Fibroblast of skin of right biceps (primary cell): Measurements from ENCODE around the gene PTPRF.

ENCODE experiments used
- DNase-seq: peaks from one replicate; pipeline ENCODE4 v3.0.0-alpha.2; 2013

Gene PTPRF

DNA sequence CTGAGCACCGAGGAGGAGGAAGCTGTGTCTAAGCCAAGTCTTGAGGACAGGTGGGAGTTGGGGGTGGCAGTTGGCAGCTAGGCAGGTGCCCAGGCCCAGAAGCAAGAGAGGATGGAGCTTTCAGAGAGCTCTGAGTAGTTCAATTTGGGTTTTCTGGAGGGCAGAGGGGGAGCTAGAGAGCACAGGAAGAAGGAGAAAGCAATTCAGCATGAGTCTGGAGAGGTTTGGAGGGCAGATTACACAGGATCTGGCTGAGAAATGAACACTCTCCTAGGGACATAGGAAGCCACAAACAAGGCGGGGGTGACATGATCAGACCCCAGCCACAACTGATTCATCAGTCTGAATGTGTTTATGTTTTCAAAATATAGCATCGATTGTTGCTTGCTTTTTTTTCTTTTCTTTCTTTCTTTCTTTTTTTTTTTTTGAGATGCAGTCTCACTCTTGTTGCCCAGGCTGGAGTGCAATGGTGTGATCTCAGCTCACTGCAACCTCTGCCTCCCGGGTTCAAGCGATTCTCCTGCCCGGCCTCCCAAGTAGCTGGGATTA, 23.8 kb downstream of the PTPRF start:
- DNase-seq = peak; percentile 54

DNA sequence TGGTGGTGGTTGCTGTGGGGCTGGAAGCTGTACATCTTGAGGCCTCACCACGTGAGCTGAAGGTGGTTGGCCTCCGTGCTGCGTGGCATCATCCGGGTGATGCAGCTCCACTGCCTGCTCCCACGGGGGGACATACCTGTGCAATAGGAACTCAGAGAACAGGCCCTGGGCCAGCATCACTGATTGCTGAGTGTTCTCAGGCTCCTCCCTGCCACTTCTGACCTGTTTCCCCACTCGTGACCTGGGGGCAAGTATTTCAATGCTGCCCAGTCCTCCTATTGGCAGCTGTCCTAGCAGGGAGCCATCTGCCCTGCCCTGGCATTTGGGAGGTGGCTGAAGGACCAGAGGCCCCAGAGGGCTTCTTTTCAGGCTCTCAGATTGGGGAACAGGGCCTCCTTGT, 26.1 kb downstream of the PTPRF start:
- no peak for DNase-seq

DNA sequence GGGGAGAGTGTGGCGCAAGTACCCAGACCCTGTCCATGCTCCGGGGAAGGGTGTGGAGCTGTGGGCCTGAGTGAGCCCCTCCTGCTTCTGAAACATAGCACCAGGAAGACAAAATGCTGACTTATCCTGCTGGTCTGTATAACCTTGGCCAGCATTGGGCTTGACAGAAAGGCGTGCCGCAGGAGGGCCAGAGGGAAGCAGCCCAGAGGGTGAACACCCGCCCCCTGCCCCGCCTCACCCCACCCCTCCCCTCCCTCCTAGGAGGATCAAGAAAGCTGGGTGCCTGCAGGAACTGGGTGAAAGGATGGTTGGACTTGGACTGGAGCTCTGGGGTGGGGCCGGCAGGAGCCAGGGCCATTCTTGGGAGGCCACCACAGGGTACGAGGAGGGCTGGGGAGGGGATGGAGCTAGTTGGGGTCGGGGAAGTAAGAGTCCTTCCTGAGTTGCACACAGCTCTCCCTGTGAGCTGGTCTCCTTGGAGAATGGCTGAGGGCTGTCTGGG, 27.1 kb downstream of the PTPRF start:
- DNase-seq = peak; percentile 11

DNA sequence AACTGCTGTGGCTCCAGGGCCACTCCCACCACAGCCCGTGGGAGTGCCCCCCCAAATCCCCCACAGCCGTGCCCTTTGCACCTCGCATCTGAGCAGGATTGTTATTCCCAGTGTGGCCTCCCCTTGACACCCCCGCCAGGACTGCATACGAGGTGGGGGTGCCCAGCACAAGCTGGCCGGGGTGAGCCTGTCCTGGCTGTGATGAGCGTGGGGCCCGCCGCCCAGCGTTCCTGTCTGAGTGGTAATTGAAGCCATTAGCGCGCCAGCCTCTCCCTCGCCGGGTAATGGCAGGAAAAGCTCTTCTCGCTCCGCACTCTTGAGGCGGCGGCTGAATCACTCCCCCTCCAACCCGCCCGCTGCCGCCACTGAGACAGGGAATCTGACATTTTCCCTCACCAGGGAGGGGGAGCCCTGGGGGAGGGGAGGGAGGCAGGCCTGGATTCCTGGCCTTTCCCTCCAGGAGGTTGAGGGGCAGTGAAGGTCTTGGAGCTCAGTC, 27.7 kb downstream of the PTPRF start:
- peak; percentile 81 for DNase-seq

DNA sequence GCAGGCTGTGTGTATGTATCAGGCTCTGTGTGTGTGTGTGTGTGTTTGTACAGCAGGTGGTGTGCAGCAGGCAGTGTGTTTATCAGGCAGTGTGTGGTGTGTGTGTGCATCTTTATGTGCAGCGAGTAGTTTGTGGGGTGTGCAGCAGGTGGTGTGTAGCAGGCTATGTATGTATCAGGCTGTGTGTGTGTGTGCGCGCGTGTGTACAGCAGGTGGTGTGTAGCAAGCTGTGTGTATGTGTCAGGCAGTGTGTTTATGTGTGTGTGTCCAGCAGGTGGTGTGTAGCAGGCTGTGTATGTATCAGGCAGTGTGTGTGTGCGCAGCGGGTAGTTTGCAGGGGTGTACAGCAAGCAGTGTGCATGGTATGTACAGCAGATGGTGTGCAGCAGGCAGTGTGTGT, 29.0 kb downstream of the PTPRF start:
- no peak for DNase-seq

DNA sequence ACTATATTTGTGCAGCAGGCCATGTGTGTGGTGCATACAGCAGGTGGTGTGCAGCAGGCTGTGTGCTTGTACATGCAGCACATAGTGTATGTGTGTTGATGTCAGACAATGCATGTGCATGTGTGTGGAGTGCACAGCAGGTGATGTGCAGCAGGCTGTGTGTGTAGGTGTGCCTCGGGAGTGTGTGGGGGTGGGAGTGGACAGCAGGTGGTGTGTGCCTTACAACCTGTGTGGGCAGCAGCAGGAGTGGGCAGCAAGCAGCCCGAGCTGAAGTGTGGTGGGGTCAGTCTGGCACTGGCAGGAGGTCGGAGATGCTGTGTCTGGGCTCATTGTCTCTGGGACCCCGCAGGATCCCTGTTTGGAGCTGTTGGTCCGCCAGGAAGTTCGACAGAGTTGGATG, 29.6 kb downstream of the PTPRF start:
- no peak for DNase-seq

DNA sequence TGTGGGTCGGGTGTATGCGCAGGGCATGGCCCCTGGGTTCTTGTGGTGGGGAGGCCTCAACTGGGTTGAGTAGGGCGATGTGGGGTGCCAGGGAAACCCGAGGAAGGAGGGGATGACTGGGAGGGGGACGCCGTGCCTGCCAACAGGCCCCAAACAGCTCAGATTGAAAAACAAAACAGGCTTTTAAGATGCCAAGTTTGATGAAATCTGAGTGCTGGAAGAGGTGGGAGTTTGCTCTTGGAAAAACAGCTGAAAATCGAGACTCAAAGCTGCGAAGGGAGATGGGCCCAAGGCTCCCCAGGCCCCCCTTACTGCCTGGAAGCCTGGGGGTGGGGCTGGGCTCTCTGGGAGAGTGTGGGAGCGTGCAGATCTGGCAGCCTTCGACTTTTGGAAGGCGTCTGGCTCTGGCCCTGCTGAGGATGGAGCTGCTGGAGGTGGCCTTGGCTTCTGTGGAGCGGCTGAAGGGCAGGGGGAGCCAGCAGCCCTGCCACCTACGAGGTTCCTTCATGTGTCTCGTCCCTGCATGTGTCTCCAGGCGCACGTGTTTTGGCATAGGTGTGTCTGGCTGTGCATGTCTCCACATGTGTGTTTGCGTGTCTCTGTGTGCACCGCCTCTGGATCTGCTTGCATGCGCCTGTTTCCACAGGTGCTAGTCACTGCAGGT, 33.3 kb downstream of the PTPRF start:
- DNase-seq = no peak

DNA sequence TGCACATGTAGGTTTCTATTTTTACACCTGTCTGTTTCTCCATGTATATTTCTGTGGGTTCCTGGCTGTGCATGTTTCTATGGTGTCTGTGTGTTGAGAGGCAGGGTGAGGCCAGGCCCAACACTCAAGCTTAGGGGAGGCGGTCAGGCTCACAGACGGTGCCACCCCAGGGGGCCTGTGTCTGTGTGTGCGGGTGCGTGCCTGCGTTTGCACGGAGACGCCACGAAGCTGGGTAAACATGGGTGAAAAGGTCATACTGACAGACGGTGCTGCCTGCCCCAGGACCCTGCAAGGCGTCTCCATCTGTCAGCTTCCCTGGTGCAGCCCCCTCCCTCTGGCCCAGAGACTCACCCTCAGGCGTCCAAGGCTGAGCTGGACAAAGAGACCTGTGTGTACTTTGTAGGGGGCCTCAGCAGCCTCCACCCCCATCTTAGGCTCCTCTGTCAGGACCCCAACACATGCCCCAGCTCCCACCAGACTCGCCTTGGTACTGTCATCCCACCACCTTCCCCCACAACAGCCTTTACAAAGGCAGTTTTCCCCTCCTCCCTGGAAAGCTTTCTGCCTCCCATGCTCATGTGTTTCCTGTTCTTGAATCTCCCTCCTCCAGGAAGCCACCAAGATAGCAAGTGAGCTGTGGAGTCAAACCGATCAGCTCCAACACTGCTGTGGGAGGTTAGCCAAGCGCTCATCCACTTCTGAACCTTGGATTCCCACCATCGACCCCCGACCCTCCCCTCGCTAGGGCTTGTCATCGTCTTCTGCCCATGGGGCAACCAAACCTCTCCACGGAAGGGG, 34.1 kb downstream of the PTPRF start:
- DNase-seq = no peak

DNA sequence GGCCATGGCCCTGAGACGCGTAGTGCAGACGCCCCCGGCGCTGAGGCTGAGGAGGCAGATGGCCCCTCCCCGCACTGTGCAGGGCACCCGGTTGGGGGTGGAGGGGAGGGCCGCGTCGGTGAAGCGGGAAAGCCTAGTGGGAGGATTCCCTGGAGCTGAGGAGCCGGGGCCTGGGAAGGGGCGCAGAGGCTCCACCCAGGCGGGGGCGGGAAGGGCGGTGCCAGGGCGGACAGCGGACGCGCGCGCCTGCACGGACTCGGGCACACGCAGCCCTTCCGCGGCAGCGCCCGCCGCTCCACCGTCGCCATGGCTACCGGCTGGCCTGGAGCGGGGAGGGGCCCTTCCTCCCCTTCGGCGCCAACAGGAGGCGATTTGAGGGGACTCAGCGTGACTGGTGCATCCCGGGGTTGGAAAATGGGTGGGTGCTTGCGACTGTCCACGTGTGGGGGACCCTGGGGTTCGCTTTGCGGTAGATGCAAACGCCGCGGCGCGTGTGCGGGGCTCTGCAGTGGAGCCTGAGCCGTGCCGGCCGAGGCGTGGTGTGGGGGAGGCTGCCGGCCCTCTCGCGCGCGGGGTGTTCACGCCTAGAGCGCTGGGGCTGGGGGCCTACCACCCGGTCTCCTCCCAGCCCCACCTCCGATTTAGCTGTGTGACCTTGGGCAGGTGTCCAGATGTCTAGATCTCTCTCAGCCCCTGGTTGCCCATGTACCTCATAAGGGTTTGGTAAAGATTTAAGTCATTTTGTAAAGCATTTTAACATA, 35.1 kb downstream of the PTPRF start:
- peak; percentile 73 for DNase-seq

DNA sequence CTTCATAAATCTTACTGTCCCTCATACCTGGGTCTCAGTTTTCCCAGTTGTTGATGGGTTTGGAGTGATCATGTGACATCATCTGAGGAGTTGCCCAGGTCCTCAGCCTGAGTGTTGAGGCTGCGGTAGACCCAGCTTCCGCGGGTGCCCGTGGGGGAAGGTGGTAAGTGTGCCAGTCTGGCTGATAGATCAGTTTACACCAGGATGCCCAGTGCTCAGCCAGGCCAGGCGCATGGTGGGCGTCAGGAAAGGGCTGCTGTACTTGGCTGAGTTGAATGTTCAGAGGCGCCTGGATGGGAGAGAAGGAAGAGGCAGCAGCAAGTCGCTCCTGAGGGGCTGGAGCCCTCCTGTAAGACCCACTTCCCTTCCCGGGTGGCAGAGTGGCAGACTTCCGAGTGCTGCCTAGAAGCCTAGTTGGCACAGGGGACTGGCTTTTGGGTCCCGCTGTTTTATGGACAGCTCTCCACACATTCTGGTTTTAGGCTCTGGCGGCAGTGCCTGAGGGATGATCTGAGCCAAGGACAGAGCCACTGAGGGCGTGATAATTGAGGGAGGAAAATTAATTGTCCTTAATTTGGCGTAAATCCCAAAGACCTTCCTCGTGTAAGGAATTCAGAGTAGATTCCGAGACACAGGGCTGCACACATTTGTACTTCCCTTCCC, 35.8 kb downstream of the PTPRF start:
- no peak for DNase-seq

DNA sequence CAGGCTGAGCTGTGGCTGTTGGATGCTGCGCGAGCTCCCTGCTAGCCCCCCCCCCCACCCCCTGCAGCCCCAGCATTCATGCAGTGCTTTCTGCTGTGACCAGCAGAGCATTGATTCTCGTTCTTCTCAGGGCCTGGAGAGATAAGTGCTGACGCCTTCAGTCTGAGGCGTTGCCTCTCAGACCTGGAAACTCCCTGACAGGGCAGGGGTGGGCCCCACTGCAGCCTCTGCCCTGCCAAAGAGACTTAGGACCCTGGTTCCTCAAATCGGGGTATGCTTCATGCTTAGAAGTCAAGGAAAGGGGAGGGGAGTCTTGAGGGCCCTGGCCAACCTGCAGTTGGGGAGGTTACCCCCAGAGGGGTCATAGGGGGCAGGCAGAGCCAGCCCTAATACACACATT, 38.5 kb downstream of the PTPRF start:
- no peak for DNase-seq

DNA sequence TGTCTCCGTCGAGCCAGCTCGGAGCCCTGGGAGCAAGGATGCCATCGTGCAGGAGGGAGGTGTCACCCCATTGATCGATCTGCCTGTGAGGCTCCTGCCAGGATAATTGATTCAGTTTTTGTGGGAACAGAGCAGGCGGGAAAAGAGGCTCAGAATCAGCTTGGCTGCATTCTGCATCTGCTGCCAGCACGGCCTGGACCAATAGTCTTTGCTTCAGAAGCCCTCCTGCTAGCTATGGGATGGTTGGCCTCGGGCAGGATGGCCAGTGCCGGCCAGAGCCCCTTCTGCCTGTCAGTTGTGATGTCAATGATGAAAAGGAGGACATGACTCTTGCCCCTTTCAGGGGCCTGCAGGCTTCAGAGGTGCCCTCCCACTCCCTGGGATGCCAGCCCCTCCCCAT, 39.6 kb downstream of the PTPRF start:
- DNase-seq = no peak

DNA sequence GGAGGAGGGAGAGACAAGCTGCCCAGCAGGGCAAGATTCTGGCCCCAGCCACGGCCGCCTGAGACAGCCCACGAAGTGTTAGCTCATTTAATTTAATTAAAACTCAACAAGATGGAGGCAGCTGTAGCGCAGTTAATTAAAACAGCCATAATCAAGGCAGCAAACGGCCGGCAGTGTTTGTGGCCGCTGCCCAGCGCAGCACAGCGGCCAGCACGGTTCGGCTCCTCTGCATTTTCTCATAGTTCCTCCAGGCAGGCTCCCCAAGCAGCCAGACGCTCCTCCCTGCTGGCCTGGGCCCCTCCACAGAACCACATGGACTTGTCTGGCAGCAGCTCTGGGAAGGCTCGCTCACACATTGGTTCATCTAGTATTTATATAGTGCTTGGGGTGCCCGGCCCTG, 40.0 kb downstream of the PTPRF start:
- DNase-seq = no peak

DNA sequence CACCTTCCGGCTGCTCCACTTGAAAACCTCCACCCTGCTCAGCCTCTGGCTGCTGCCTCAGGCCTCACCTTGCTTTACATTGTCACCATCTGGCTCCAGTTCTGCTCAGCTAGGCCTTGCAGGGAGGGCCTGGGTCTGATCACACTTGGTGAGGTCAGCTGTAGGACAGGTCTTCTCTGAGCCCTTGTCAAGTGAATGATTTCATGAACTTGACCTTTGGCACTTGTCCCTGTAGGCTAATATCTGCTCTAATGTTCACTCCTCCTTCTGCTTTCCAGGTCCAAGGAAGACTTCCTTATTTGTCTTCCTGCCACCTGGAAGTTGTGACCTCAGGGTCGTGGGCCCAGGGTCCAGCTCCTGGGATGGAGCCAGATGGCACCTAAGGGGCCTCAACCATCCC, 41.4 kb downstream of the PTPRF start:
- no peak for DNase-seq

DNA sequence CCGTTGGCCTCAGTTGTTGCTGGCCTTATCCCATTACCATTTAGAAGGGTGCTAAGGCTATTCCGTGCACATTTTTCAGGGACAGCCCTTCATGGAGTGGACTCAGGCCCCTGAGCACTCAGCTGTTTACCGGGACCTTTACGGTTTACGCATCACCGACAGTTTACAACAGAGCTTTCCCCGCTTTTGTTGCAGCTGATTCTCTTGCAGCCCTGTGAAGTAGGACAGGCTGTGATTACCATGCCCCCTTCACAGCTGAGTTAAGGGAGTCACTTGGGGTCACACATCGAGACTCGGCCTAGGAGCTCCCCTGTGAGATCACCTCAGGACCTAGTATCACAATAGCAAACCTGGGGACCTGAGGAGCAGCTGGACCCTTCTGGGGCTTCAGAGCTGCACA, 41.9 kb downstream of the PTPRF start:
- no peak for DNase-seq

DNA sequence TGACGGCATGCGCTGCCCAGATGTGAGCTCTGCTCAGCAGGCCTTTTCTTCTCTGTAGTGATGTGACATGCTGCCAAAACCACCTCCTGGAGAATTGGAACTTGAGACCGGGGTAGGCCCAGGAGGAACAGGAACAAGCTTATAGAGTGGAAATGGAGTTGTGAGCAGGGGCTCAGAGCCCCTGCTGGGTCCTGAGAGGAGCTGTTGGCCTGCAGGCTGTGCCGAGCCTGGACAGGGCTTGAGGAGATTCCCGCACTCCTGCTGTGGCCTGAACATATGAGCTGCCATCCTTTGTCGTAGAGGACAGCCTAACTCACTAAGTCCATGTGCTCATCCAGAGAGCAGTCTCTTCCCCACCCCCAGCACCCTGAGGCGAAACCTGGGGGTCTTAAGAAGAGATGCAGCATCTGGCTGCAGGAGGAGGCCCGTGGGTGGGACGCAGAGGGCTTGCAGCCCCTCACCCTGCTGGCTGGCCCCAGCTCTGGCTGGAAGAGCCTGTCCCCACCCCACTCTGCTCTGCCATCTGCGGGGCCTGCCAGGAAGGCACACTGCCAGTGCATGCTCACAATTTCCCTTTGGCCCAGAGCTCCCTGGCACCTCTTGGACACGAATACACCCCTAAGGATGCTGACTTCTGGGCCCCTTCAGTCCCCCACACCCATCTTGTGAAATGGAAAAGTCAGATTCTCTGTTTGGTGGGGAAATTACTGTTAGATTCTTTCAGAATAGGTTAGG, 42.5 kb downstream of the PTPRF start:
- DNase-seq = no peak

DNA sequence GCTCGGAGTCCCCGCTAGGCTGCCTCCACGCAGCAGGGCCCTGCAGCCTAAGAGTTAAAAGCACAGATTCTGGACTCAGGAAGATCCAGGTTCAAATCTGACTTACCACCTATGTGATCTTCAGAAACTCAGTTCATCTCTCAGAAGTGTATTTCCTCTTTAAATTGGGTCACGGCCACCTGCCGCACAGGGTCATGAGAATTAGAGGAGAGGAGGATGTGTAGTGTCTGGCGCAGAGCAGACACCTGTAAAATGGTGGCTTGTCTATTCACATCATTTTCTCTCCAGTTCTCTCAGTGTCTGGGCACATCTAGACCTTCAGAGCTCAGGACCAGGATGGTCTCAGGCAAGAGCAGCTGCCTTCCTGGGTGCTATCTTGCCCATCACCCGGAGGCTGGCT, 45.8 kb downstream of the PTPRF start:
- no peak for DNase-seq

DNA sequence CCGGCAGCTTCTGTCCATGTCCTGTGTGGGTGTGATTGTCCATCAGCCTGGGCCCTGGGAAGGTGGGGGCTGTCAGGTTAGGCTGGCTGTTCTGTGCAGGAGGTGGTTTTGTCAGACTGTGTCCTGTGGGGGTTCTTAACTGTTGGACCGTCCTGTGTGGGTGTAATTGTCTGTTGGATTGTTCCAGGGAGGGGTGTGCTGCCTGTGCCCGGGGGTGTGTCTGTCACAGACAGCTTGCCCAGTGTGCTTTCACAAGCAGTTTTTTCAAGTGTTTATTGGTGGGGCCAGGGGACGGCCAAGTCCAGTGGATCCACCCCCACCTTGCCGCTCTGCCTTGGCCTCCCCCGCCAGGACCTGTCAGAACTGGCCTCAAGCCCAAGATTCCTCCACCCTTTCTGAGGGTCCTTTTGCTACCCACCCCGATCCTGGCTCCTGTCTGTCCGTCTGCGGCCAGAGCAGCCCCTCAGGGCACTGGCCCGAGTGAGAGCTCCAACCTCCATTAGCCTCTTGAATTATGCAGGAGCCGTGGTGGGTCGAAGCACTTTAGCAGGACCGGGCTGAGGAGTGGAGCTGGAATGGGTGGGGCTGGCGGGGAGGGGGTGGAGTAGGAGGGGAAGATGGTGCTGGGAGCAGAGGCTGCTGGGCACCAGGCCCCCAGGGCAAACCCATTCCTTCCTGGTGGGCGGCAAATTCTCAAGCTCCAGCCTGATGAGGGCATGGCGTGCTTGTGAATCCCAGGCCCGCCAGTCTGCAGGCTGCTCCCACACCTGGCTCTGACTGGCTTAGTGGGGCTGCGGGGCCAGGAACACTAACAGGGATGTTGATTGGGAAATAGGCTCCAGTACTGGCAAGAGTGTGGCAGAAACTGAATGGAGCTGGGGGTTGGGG, 47.2 kb downstream of the PTPRF start:
- no peak for DNase-seq

DNA sequence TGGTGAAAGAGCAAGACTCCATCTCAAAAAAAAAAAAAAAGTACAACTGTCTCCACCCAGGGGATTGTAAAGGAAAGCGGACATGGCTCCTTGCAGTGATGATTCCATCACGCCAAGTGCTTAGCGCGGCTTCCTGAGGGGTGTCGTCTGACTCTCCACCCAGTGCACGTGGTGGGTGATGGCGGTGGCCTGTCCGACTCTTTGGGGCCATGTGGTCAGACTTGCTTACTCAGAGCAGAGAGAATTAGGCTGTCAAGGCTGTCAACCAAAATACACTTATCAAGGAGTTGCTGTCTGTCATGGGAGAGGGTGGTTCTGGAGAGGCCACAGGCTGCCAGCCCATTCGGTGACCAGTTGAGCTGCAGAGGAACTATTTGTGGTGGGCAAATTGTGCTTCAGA, 49.4 kb downstream of the PTPRF start:
- no peak for DNase-seq

DNA sequence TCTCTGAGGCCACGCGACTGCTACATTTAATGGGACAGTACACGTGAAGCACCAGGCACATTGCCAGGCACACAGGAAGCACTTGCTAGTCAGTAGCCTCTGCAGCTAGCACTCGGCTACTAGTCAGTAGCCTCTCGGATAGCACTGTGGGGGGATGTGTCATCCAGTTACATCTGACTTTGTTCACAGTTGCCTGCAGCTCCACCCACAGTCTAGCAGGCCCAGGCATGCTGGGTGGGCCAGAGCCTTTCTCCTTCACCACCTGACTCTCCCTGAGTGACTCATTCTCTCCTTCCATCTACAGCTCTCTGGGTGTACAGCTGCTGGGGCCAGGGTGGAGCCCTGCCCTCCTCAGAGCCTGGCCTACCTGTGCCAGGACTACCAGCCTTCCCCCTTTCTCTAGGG, 51.5 kb downstream of the PTPRF start:
- peak; percentile 92 for DNase-seq

DNA sequence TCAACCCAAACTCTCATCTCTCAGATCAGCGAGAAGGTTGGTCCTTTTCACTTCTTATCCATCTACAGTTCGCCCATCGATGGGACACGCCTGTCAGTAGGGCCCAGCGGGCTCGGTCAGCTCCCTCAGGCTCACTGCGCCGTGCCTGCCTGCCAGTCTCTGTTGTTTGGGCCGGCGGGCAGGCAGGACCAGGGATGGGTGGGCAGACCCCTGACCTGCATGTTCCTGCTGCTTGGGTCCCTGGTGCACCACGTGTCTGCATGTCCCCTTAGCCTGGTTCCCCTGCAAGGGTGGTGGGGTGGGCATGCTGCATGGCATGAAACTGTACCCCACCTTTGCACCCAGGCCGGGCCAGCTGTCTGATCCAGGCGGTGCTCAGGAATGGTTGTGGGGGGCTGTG, 52.4 kb downstream of the PTPRF start:
- no peak for DNase-seq
